Measurements from ENCODE around the gene CSH2. TPM values are rescaled to one million over a fixed set of nuclear protein-coding genes. Genes with fewer than 3 reads are reported as not detected.

CSH2 gene
- total and polyA plus RNA-seq, 2 of the 13 experiments (the other 11 are each of a cell fraction or from before 2014, with no cell fraction given), result not detected

DNA sequence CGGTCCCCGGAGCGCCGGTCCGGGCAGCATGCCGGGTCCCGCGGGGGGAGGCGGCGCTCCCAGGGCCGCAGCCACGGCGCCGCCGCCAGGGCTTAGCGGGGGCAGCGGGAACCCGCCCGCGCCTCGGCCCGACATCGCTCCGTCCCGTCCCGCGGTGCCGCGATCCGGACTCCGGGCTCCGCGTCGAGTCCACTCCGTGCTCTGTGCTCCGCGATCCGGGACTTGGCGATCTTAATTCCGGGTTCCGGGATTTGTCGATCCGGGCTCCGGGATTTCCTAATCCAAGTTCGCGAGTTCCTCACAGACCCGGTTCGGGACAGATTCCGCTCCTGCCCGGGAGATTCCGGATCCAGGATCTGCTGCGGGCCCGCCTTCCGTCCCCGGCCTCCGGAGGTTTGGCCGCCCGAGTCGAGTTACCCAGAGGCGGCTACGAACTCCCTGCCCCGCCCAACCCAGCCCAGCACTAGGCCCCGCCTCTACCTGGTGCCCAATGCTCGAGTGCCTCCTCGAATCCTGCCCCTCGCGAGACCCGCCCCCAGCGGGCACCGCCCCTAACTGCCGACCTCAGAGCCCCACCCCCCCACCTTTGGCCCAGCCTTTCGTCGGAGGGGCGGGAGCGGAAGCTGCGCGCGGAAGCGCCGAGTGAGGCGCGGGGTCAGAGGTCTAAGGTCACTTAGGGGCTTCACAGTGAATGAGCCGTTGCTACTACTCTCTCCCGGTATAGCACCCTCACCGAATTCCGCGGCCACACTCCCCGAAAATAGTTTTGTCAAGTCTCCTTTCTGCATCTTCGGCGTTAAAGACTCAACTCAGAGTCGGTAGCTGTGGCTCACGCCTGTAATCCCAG is 30.7 kb downstream of the CSH2 start, which contains the start of gene SMARCD2 (continued):
- TF ChIP-seq CBX2 (IDR thresholded peaks at IDR 0.05; ENCODE audit: low read depth, low read length) (no peak), CBX2 (CRISPR knock-in tag; IDR thresholded peaks at IDR 0.05; ENCODE audit: low read depth) (no peak), LCORL (IDR thresholded peaks at IDR 0.05) (no peak), LCORL (CRISPR knock-in tag; IDR thresholded peaks at IDR 0.05) (peak; percentile 90), ZNF589 (CRISPR knock-in tag; conservative IDR thresholded peaks at IDR 0.05) (peak; percentile 93), ATF1 (CRISPR knock-in tag; IDR thresholded peaks at IDR 0.05) (peak; percentile 82), FOXK2 (IDR thresholded peaks at IDR 0.05) (no peak), KDM6A (CRISPR knock-in tag; IDR thresholded peaks at IDR 0.05; ENCODE audit: low read depth) (no peak), FIP1L1 (IDR thresholded peaks at IDR 0.05; ENCODE audit: borderline replicate concordance, insufficient read depth, low read depth, low read length) (peak; percentile 95; the same call in 1 of the 2 replicates), SP4 (CRISPR knock-in tag; IDR thresholded peaks at IDR 0.05) (peak; percentile 97), ZNF431 (CRISPR knock-in tag; IDR thresholded peaks at IDR 0.05; ENCODE audit: borderline replicate concordance, low read depth) (peak; percentile 98), ZKSCAN8 (CRISPR knock-in tag; IDR thresholded peaks at IDR 0.05; ENCODE audit: borderline replicate concordance) (peak; percentile 77), AGO2 (optimal IDR thresholded peaks at IDR 0.05; ENCODE audit: low read depth, low read length) (no peak), HNRNPLL (IDR thresholded peaks at IDR 0.05; ENCODE audit: low read depth, low read length, poor library complexity, severe bottlenecking) (peak; percentile 87), PHF21A (CRISPR knock-in tag; IDR thresholded peaks at IDR 0.05) (peak; percentile 96)
- TF ChIP-seq, protein P1, sequence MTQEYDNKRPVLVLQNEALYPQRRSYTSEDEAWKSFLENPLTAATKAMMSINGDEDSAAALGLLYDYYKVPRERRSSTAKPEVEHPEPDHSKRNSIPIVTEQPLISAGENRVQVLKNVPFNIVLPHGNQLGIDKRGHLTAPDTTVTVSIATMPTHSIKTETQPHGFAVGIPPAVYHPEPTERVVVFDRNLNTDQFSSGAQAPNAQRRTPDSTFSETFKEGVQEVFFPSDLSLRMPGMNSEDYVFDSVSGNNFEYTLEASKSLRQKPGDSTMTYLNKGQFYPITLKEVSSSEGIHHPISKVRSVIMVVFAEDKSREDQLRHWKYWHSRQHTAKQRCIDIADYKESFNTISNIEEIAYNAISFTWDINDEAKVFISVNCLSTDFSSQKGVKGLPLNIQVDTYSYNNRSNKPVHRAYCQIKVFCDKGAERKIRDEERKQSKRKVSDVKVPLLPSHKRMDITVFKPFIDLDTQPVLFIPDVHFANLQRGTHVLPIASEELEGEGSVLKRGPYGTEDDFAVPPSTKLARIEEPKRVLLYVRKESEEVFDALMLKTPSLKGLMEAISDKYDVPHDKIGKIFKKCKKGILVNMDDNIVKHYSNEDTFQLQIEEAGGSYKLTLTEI (CRISPR knock-in tag; conservative IDR thresholded peaks at IDR 0.05), result no peak
- TF ChIP-seq, protein P2, sequence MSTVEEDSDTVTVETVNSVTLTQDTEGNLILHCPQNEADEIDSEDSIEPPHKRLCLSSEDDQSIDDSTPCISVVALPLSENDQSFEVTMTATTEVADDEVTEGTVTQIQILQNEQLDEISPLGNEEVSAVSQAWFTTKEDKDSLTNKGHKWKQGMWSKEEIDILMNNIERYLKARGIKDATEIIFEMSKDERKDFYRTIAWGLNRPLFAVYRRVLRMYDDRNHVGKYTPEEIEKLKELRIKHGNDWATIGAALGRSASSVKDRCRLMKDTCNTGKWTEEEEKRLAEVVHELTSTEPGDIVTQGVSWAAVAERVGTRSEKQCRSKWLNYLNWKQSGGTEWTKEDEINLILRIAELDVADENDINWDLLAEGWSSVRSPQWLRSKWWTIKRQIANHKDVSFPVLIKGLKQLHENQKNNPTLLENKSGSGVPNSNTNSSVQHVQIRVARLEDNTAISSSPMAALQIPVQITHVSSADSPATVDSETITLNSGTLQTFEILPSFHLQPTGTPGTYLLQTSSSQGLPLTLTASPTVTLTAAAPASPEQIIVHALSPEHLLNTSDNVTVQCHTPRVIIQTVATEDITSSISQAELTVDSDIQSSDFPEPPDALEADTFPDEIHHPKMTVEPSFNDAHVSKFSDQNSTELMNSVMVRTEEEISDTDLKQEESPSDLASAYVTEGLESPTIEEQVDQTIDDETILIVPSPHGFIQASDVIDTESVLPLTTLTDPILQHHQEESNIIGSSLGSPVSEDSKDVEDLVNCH (CRISPR knock-in tag; IDR thresholded peaks at IDR 0.05), result peak; percentile 25; the same call in 1 of the 2 replicates
- TF ChIP-seq, protein P3, sequence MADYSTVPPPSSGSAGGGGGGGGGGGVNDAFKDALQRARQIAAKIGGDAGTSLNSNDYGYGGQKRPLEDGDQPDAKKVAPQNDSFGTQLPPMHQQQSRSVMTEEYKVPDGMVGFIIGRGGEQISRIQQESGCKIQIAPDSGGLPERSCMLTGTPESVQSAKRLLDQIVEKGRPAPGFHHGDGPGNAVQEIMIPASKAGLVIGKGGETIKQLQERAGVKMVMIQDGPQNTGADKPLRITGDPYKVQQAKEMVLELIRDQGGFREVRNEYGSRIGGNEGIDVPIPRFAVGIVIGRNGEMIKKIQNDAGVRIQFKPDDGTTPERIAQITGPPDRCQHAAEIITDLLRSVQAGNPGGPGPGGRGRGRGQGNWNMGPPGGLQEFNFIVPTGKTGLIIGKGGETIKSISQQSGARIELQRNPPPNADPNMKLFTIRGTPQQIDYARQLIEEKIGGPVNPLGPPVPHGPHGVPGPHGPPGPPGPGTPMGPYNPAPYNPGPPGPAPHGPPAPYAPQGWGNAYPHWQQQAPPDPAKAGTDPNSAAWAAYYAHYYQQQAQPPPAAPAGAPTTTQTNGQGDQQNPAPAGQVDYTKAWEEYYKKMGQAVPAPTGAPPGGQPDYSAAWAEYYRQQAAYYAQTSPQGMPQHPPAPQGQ (CRISPR knock-in tag; IDR thresholded peaks at IDR 0.05; ENCODE audit: borderline replicate concordance), result peak; percentile 86; the same call in 1 of the 2 replicates
- TF ChIP-seq, protein P4, sequence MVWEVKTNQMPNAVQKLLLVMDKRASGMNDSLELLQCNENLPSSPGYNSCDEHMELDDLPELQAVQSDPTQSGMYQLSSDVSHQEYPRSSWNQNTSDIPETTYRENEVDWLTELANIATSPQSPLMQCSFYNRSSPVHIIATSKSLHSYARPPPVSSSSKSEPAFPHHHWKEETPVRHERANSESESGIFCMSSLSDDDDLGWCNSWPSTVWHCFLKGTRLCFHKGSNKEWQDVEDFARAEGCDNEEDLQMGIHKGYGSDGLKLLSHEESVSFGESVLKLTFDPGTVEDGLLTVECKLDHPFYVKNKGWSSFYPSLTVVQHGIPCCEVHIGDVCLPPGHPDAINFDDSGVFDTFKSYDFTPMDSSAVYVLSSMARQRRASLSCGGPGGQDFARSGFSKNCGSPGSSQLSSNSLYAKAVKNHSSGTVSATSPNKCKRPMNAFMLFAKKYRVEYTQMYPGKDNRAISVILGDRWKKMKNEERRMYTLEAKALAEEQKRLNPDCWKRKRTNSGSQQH (CRISPR knock-in tag; IDR thresholded peaks at IDR 0.05; ENCODE audit: low read depth), result peak; percentile 57
- TF ChIP-seq, protein P5, sequence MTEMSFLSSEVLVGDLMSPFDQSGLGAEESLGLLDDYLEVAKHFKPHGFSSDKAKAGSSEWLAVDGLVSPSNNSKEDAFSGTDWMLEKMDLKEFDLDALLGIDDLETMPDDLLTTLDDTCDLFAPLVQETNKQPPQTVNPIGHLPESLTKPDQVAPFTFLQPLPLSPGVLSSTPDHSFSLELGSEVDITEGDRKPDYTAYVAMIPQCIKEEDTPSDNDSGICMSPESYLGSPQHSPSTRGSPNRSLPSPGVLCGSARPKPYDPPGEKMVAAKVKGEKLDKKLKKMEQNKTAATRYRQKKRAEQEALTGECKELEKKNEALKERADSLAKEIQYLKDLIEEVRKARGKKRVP (CRISPR knock-in tag; IDR thresholded peaks at IDR 0.05), result peak in 1 of 2 experiments; percentile 77; a peak in 2 of 4 replicates
